ENCODE data around the gene CFD. TPM values are rescaled to one million over a fixed set of nuclear protein-coding genes. Genes with fewer than 3 reads are reported as not detected.

Gene CFD
- polyA plus RNA-seq, 1 donor (not counting 4 experiments of a cell fraction or from before 2014, with no cell fraction given): 0.47 TPM

- no peak within 1 kb of the TSS for H3K27ac ChIP-seq (ENCODE audit: control insufficient read depth, insufficient read depth, low read length)
- H3K9ac ChIP-seq (ENCODE audit: control insufficient read depth, extremely low read depth, insufficient read depth, low read length): no peak within 1 kb of the TSS
- no peaks in the 10 kb centered on the region for H3K9me3 ChIP-seq (ENCODE audit: control insufficient read depth, low read depth, low read length)
- peaks cover 4% of the 10 kb centered on the region for H4K20me1 ChIP-seq (ENCODE audit: control insufficient read depth, extremely low read depth, insufficient read depth, low read length)
- no peaks in the 10 kb centered on the region for H3K9me1 ChIP-seq (ENCODE audit: control insufficient read depth, extremely low read depth, insufficient read depth, low read length)
- H3K79me2 ChIP-seq (ENCODE audit: control insufficient read depth, insufficient read depth, low read length): no peaks in the 10 kb centered on the region
- no peak within 1 kb of the TSS for H3K4me3 ChIP-seq (ENCODE audit: control insufficient read depth in 2 of 3, extremely low read depth in 1 of 3, insufficient read depth in 2 of 3, low read depth in 1 of 3, low read length in 3 of 3)
- TF ChIP-seq EZH2 (IDR thresholded peaks at IDR 0.05; ENCODE audit: low read length) (no peak), CTCF (optimal IDR thresholded peaks at IDR 0.05 in 1 of 3, IDR thresholded peaks at IDR 0.05 in 1 of 3, conservative IDR thresholded peaks at IDR 0.05 in 1 of 3; ENCODE audit: extremely low read depth in 1 of 3, insufficient read depth in 2 of 3, low read length in 3 of 3) (no peak)
- dilution Hi-C loops (cut with MboI; ENCODE audit: extremely low pct_ligation_motif_present, low sequenced_read_pairs): no loop called here
- no peak within 1 kb of the TSS for H2AFZ ChIP-seq (ENCODE audit: control insufficient read depth, low read length)
- DNase-seq (ENCODE audit: low read depth, low spot score) (no peak), FAIRE-seq (no peak)
- H3K27me3 ChIP-seq (ENCODE audit: control insufficient read depth, extremely low read depth, insufficient read depth, low read length): peaks cover 39% of the 10 kb centered on the region
- no peaks in the 10 kb centered on the region for H3K36me3 ChIP-seq (ENCODE audit: control insufficient read depth in 2 of 2, extremely low read depth in 1 of 2, insufficient read depth in 2 of 2, low read length in 2 of 2)
- no peak within 1 kb of the TSS for H3K4me2 ChIP-seq (ENCODE audit: control insufficient read depth, extremely low read depth, insufficient read depth, low read depth, low read length)
- peaks cover 4% of the 10 kb centered on the region for H3K4me1 ChIP-seq (ENCODE audit: control insufficient read depth, extremely low read depth, insufficient read depth, low read length)
Observed at GRCh38 chr19:852136-853013, 7.1 kb upstream of the CFD start, which contains the start of gene ELANE. ELANE (plus strand) TSS chr19:852303; CDS start chr19:852329, 26 bp downstream.

GRCh38 chr19:853014-853585 is 6.4 kb upstream of the CFD start:
- Histone ChIP-seq H3K27ac (ENCODE audit: control insufficient read depth, insufficient read depth, low read length) (no peak overlapping the region), H3K4me3 (ENCODE audit: control insufficient read depth in 2 of 3, extremely low read depth in 1 of 3, insufficient read depth in 2 of 3, low read depth in 1 of 3, low read length in 3 of 3) (no peak overlapping the region), H3K4me1 (ENCODE audit: control insufficient read depth, extremely low read depth, insufficient read depth, low read length) (peaks cover 4% of the 10 kb centered on the region), H4K20me1 (ENCODE audit: control insufficient read depth, extremely low read depth, insufficient read depth, low read length) (peaks cover 4% of the 10 kb centered on the region), H3K79me2 (ENCODE audit: control insufficient read depth, insufficient read depth, low read length) (no peaks in the 10 kb centered on the region), H3K9me1 (ENCODE audit: control insufficient read depth, extremely low read depth, insufficient read depth, low read length) (no peaks in the 10 kb centered on the region), H2AFZ (ENCODE audit: control insufficient read depth, low read length) (no peak overlapping the region), H3K36me3 (ENCODE audit: control insufficient read depth in 2 of 2, extremely low read depth in 1 of 2, insufficient read depth in 2 of 2, low read length in 2 of 2) (no peaks in the 10 kb centered on the region), H3K4me2 (ENCODE audit: control insufficient read depth, extremely low read depth, insufficient read depth, low read depth, low read length) (no peak overlapping the region), H3K9me3 (ENCODE audit: control insufficient read depth, low read depth, low read length) (no peaks in the 10 kb centered on the region), H3K27me3 (ENCODE audit: control insufficient read depth, extremely low read depth, insufficient read depth, low read length) (peaks cover 32% of the 10 kb centered on the region), H3K9ac (ENCODE audit: control insufficient read depth, extremely low read depth, insufficient read depth, low read length) (no peak overlapping the region)
- FAIRE-seq: no peak
- dilution Hi-C loops (cut with MboI; ENCODE audit: extremely low pct_ligation_motif_present, low sequenced_read_pairs): no loop called here
- DNase-seq (ENCODE audit: low read depth, low spot score): no peak
- TF ChIP-seq CTCF (optimal IDR thresholded peaks at IDR 0.05 in 1 of 3, IDR thresholded peaks at IDR 0.05 in 1 of 3, conservative IDR thresholded peaks at IDR 0.05 in 1 of 3; ENCODE audit: extremely low read depth in 1 of 3, insufficient read depth in 2 of 3, low read length in 3 of 3) (no peak), EZH2 (IDR thresholded peaks at IDR 0.05; ENCODE audit: low read length) (no peak)
